NCI-H774 (cell line): ENCODE results near the gene TNS1.

ENCODE experiments used
- DNase-seq: peaks from one replicate; lab custom pipeline; 2025; lab: John Stamatoyannopoulos, UW

Gene TNS1

GRCh38 chr2:217913436-217913835 is 89.4 kb downstream of the TNS1 start:
- DNase-seq = no peak

- DNase-seq = no peak
Measured at GRCh38 chr2:217912098-217913024, 90.4 kb downstream of the TNS1 start.

GRCh38 chr2:217911283-217912097 is 91.3 kb downstream of the TNS1 start:
- no peak for DNase-seq

GRCh38 chr2:217910875-217911212 is 92.0 kb downstream of the TNS1 start:
- no peak for DNase-seq

GRCh38 chr2:217909156-217909820 is 93.5 kb downstream of the TNS1 start:
- DNase-seq = no peak

- no peak for DNase-seq
Measured at GRCh38 chr2:217908544-217908943, 94.3 kb downstream of the TNS1 start.

- no peak for DNase-seq
Measured at GRCh38 chr2:217907266-217907665, 95.5 kb downstream of the TNS1 start.

- no peak for DNase-seq
Measured at GRCh38 chr2:217906798-217907197, 96.0 kb downstream of the TNS1 start.

- DNase-seq = no peak
Measured at GRCh38 chr2:217905896-217906295, 96.9 kb downstream of the TNS1 start.

- no peak for DNase-seq
Measured at GRCh38 chr2:217905395-217905794, 97.4 kb downstream of the TNS1 start.

GRCh38 chr2:217904614-217904965 is 98.2 kb downstream of the TNS1 start:
- no peak for DNase-seq

GRCh38 chr2:217903859-217904613 is 98.8 kb downstream of the TNS1 start:
- DNase-seq = no peak

GRCh38 chr2:217903142-217903858 is 99.5 kb downstream of the TNS1 start:
- DNase-seq = no peak

GRCh38 chr2:217902379-217903141 is 100.2 kb downstream of the TNS1 start:
- DNase-seq = no peak

- DNase-seq = no peak
Measured at GRCh38 chr2:217901835-217902378, 100.9 kb downstream of the TNS1 start.

GRCh38 chr2:217901400-217901799 is 101.4 kb downstream of the TNS1 start:
- DNase-seq = no peak

GRCh38 chr2:217900780-217901360 is 101.9 kb downstream of the TNS1 start:
- no peak for DNase-seq

- DNase-seq = peak; percentile 55
Measured at GRCh38 chr2:217900010-217900779, 102.6 kb downstream of the TNS1 start.
